Measurements from ENCODE around the gene SLC66A2. TPM values are rescaled to one million over a fixed set of nuclear protein-coding genes. Genes with fewer than 3 reads are reported as not detected.

Gene SLC66A2
- total RNA-seq, 1 donor from 2014 or later = 28.1 TPM

DNA sequence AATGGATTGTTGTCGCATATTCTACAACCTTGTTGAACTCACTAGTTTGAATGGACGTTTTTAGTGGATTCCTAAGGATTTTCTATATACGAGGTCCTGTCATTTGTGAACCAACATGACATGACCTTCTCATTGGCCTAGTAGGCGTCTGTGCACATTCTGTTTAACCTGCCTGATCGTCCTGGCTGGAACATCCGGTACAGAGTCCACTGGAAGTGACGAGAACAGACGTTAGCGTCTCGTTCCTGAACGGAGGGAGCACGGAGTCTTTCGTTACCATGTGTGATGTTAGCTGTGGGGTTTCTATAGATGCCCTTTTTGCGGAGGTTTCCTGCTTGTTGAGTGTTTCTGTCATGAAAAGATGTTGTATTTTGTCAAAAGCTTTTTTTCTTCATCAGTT lies 61.9 kb downstream of the SLC66A2 start:
- DNase-seq (ENCODE audit: low read depth) = no peak
- TF ChIP-seq, protein P1, sequence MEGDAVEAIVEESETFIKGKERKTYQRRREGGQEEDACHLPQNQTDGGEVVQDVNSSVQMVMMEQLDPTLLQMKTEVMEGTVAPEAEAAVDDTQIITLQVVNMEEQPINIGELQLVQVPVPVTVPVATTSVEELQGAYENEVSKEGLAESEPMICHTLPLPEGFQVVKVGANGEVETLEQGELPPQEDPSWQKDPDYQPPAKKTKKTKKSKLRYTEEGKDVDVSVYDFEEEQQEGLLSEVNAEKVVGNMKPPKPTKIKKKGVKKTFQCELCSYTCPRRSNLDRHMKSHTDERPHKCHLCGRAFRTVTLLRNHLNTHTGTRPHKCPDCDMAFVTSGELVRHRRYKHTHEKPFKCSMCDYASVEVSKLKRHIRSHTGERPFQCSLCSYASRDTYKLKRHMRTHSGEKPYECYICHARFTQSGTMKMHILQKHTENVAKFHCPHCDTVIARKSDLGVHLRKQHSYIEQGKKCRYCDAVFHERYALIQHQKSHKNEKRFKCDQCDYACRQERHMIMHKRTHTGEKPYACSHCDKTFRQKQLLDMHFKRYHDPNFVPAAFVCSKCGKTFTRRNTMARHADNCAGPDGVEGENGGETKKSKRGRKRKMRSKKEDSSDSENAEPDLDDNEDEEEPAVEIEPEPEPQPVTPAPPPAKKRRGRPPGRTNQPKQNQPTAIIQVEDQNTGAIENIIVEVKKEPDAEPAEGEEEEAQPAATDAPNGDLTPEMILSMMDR (conservative IDR thresholded peaks at IDR 0.05; ENCODE audit: low read depth, low read length) = no peak
- no peak overlapping the region for H3K4me3 ChIP-seq (ENCODE audit: low read depth, low read length)

DNA sequence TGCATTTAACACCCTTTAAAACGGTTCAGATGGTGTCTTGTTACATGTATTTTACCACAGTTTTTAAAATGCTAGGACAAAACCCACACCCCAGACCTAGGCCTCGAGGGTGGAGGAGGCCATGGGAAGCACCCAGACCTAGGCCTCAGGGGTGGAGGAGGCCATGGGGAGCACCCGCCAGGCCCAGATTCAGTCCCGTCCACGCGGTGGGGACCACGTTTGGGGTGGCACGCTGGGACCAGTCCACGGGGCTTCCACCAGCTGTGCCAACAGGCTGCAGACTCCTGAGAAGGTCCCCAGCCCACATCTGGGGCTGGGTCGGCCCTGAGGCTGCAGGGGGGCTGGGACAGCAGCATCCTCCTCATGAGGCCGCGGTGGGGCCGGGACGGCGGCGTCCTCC lies 63.4 kb downstream of the SLC66A2 start:
- TF ChIP-seq, protein P1 (conservative IDR thresholded peaks at IDR 0.05; ENCODE audit: low read depth, low read length) = no peak
- no peak overlapping the region for H3K4me3 ChIP-seq (ENCODE audit: low read depth, low read length)
- no peak for DNase-seq (ENCODE audit: low read depth)

- TF ChIP-seq, protein P1 (conservative IDR thresholded peaks at IDR 0.05; ENCODE audit: low read depth, low read length) = no peak
Observed at GRCh38 chr18:79887181-79888000, 64.1 kb downstream of the SLC66A2 start.

GRCh38 chr18:79884963-79885728 lies 66.3 kb downstream of the SLC66A2 start:
- TF ChIP-seq, protein P1 (conservative IDR thresholded peaks at IDR 0.05; ENCODE audit: low read depth, low read length) = no peak
- H3K4me3 ChIP-seq (ENCODE audit: low read depth, low read length) = no peak overlapping the region
- no peak for DNase-seq (ENCODE audit: low read depth)

More at GRCh38 chr18:79887181-79888000, 64.1 kb downstream of the SLC66A2 start:
- no peak overlapping the region for H3K4me3 ChIP-seq (ENCODE audit: low read depth, low read length)
- no peak for DNase-seq (ENCODE audit: low read depth)

GRCh38 chr18:79884294-79884962 lies 67.0 kb downstream of the SLC66A2 start:
- no peak overlapping the region for H3K4me3 ChIP-seq (ENCODE audit: low read depth, low read length)
- TF ChIP-seq, protein P1 (conservative IDR thresholded peaks at IDR 0.05; ENCODE audit: low read depth, low read length) = no peak
- no peak for DNase-seq (ENCODE audit: low read depth)

- TF ChIP-seq, protein P1 (conservative IDR thresholded peaks at IDR 0.05; ENCODE audit: low read depth, low read length) = no peak
- DNase-seq (ENCODE audit: low read depth) = no peak
- H3K4me3 ChIP-seq (ENCODE audit: low read depth, low read length) = no peak overlapping the region
Observed at GRCh38 chr18:79883461-79884293, 67.8 kb downstream of the SLC66A2 start.

All from epithelial cell of proximal tubule (primary cell).